ENCODE results near the gene IL17A. TPM values are rescaled to one million over a fixed set of nuclear protein-coding genes. Genes with fewer than 3 reads are reported as not detected.

Gene IL17A
- total RNA-seq, 4 donors from 2014 or later, result not detected

- H3K4me1 ChIP-seq, result peaks cover 0 to 3% of the 10 kb centered on the region in 2 donors
- H3K27ac ChIP-seq, result no peak overlapping the region
- no peaks in the 10 kb centered on the region for H3K9me3 ChIP-seq
- no peak for DNase-seq
- no peaks in the 10 kb centered on the region for H3K36me3 ChIP-seq
- no peaks in the 10 kb centered on the region for H3K27me3 ChIP-seq
- no peak overlapping the region for H3K4me3 ChIP-seq (replicated peaks in 1 of 3)
- intact Hi-C loops (cut with DNase I), result no loop called here
- no peak for TF ChIP-seq CTCF (IDR thresholded peaks at IDR 0.05)
- no peak for TF ChIP-seq POLR2A (IDR thresholded peaks at IDR 0.05)
These were observed 8.2 kb upstream of the IL17A start for GRCh38 chr6:52177961-52178360.

GRCh38 chr6:52180787-52181558, 5.2 kb upstream of the IL17A start:
- peaks cover 0 to 3% of the 10 kb centered on the region in 2 donors for H3K4me1 ChIP-seq
- 79 to 80% methylated on average over 5 of the region's 5 CpGs for WGBS, 2 donors
- H3K36me3 ChIP-seq, result no peaks in the 10 kb centered on the region
- H3K27ac ChIP-seq, result no peak overlapping the region
- no peak for DNase-seq
- TF ChIP-seq POLR2A (IDR thresholded peaks at IDR 0.05) (no peak), CTCF (IDR thresholded peaks at IDR 0.05) (no peak)
- H3K27me3 ChIP-seq, result no peaks in the 10 kb centered on the region
- no peaks in the 10 kb centered on the region for H3K9me3 ChIP-seq
- no peak overlapping the region for H3K4me3 ChIP-seq (replicated peaks in 1 of 3)
- intact Hi-C loops (cut with DNase I), result no loop called here

GRCh38 chr6:52183131-52183713, 3.0 kb upstream of the IL17A start:
- intact Hi-C loops (cut with DNase I), result no loop called here
- Histone ChIP-seq H3K4me3 (replicated peaks in 1 of 3) (no peak overlapping the region), H3K27ac (no peak overlapping the region), H3K4me1 (no peaks in the 10 kb centered on the region), H3K9me3 (no peaks in the 10 kb centered on the region), H3K36me3 (no peaks in the 10 kb centered on the region), H3K27me3 (no peaks in the 10 kb centered on the region)
- DNase-seq, result peak; percentile 59 to 74
- WGBS, 2 donors, result 8 to 10% methylated on average over 3 of the region's 3 CpGs
- TF ChIP-seq POLR2A (IDR thresholded peaks at IDR 0.05) (no peak), CTCF (IDR thresholded peaks at IDR 0.05) (no peak)

- H3K36me3 ChIP-seq, result no peaks in the 10 kb centered on the region
- no peaks in the 10 kb centered on the region for H3K9me3 ChIP-seq
- TF ChIP-seq POLR2A (IDR thresholded peaks at IDR 0.05), result no peak
- intact Hi-C loops (cut with DNase I), result no loop called here
- DNase-seq, result no peak
- no peaks in the 10 kb centered on the region for H3K4me1 ChIP-seq
- 93 to 96% methylated on average over 5 of the region's 5 CpGs for WGBS, 2 donors
- H3K4me3 ChIP-seq (replicated peaks in 1 of 3), result no peak overlapping the region
- H3K27ac ChIP-seq, result no peak overlapping the region
- H3K27me3 ChIP-seq, result no peaks in the 10 kb centered on the region
These were observed 305 bp downstream of the IL17A start for GRCh38 chr6:52186480-52186879.

- no peaks in the 10 kb centered on the region for H3K9me3 ChIP-seq
- H3K4me1 ChIP-seq, result no peaks in the 10 kb centered on the region
- intact Hi-C loops (cut with DNase I), result no loop called here
- TF ChIP-seq POLR2A (IDR thresholded peaks at IDR 0.05), result no peak
- TF ChIP-seq CTCF (IDR thresholded peaks at IDR 0.05), result no peak
- H3K4me3 ChIP-seq (replicated peaks in 1 of 3), result no peak overlapping the region
- 92 to 96% methylated on average over 1 of the region's 1 CpG for WGBS, 2 donors
- DNase-seq, result no peak
- no peak overlapping the region for H3K27ac ChIP-seq
- no peaks in the 10 kb centered on the region for H3K27me3 ChIP-seq
- no peaks in the 10 kb centered on the region for H3K36me3 ChIP-seq
These were observed 923 bp downstream of the IL17A start for GRCh38 chr6:52187098-52187497.

Measured in thyroid gland (tissue), 4 donors.